ENCODE data around the gene VAV3. TPM values are rescaled to one million over a fixed set of nuclear protein-coding genes. Genes with fewer than 3 reads are reported as not detected.

The VAV3 gene
- total RNA-seq, 1 donor from 2014 or later: 25.8 TPM

DNA sequence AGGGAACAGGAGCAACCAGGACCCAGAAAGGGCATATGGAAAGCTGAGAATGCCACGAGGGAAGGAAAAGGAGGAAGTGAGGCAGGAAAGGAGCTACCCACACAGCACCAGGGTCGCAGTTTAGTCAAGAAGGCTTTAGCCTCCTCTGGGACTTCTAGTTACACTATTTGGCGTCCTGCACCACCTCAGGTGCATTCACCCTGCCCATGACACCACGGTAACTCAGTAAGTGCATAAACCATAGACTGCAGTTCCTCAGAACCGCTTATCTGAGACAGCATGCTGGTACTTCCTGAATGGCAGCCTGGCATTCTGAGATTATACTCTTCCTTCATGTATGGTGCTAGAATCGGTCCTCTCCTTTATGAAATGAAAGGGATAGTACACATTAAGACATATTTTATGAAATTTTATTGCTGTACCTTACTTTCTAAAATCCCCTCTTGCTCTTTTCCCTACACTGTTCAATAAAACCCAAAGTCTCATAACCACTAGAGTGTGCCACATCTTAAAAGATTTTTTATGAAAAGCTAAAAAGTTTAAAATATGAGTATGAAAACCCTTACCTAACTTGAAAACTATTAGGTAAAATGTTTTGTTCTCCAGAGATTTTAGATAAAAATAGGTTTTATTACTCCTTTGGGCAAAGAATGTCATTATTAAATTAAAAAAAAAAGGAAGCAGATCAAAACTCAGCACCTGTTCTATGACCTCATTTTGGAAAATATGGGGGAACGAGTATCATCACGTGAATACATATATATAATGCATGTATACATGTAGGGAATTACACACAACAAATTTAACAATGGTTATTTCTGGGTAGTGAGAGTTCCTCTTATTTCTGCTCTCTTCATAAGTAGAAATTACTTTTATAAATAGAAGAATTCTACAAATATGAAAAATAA, 67.3 kb downstream of the VAV3 start:
- peaks cover 22% of the 10 kb centered on the region for H3K4me1 Mint-ChIP-seq (ENCODE audit: low read depth, unreplicated experiment)
- peaks cover 5% of the 10 kb centered on the region for H3K9me3 Mint-ChIP-seq (ENCODE audit: unreplicated experiment)
- TF ChIP-seq, protein P1, sequence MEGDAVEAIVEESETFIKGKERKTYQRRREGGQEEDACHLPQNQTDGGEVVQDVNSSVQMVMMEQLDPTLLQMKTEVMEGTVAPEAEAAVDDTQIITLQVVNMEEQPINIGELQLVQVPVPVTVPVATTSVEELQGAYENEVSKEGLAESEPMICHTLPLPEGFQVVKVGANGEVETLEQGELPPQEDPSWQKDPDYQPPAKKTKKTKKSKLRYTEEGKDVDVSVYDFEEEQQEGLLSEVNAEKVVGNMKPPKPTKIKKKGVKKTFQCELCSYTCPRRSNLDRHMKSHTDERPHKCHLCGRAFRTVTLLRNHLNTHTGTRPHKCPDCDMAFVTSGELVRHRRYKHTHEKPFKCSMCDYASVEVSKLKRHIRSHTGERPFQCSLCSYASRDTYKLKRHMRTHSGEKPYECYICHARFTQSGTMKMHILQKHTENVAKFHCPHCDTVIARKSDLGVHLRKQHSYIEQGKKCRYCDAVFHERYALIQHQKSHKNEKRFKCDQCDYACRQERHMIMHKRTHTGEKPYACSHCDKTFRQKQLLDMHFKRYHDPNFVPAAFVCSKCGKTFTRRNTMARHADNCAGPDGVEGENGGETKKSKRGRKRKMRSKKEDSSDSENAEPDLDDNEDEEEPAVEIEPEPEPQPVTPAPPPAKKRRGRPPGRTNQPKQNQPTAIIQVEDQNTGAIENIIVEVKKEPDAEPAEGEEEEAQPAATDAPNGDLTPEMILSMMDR (IDR thresholded peaks at IDR 0.05; ENCODE audit: partially characterized antibody, unreplicated experiment): no peak
- H3K27me3 Mint-ChIP-seq (ENCODE audit: unreplicated experiment): peaks cover 4% of the 10 kb centered on the region
- peaks cover 4% of the 10 kb centered on the region for H3K36me3 Mint-ChIP-seq (ENCODE audit: unreplicated experiment)
- DNase-seq: no peak
- no peak overlapping the region for H3K4me3 Mint-ChIP-seq (ENCODE audit: unreplicated experiment)
- H3K27ac Mint-ChIP-seq (ENCODE audit: unreplicated experiment): no peak overlapping the region

DNA sequence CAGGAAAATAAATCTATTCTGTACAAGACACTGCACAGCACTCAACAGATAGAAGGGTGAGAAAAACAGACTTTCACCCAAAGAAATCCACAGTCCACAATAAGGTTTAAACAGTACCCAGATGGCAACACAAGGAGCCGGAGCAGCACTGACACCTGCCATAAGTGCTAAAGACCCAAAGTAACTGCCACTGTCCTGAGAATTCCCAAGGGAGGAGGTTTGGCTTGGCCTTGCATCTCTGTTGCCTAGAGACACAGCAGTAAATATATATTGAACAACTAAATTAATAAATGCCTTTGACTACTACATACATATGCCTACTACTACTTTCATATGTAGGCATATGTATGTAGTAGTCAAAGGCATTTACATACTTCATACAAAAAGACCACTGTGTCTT, 68.0 kb downstream of the VAV3 start:
- DNase-seq: no peak
- Mint-ChIP-seq H3K27ac (ENCODE audit: unreplicated experiment) (peak overlapping the region; percentile 67), H3K4me1 (ENCODE audit: low read depth, unreplicated experiment) (peaks cover 22% of the 10 kb centered on the region), H3K27me3 (ENCODE audit: unreplicated experiment) (peaks cover 4% of the 10 kb centered on the region), H3K4me3 (ENCODE audit: unreplicated experiment) (no peak overlapping the region), H3K9me3 (ENCODE audit: unreplicated experiment) (peaks cover 5% of the 10 kb centered on the region), H3K36me3 (ENCODE audit: unreplicated experiment) (peaks cover 4% of the 10 kb centered on the region)
- TF ChIP-seq, protein P1 (IDR thresholded peaks at IDR 0.05; ENCODE audit: partially characterized antibody, unreplicated experiment): no peak

DNA sequence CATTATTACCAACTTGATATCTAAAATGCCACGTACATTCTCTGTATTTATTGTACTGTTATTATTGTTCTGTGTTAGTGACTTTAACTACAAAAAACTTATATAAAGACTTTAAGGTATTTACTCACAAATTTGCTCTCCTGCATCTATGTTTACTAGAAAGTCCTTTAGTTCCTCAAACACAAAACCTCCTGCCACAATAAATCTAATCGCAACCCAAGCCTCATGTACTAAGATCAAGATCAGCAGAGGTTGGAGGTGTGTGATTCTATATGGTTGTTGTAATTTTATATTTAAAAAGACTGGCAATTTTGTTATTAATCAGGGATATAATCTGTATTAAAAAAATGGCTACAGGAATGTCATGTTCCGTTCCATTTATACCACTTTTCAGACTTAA, 68.6 kb downstream of the VAV3 start:
- H3K27me3 Mint-ChIP-seq (ENCODE audit: unreplicated experiment): peaks cover 4% of the 10 kb centered on the region
- TF ChIP-seq, protein P1 (IDR thresholded peaks at IDR 0.05; ENCODE audit: partially characterized antibody, unreplicated experiment): no peak

DNA sequence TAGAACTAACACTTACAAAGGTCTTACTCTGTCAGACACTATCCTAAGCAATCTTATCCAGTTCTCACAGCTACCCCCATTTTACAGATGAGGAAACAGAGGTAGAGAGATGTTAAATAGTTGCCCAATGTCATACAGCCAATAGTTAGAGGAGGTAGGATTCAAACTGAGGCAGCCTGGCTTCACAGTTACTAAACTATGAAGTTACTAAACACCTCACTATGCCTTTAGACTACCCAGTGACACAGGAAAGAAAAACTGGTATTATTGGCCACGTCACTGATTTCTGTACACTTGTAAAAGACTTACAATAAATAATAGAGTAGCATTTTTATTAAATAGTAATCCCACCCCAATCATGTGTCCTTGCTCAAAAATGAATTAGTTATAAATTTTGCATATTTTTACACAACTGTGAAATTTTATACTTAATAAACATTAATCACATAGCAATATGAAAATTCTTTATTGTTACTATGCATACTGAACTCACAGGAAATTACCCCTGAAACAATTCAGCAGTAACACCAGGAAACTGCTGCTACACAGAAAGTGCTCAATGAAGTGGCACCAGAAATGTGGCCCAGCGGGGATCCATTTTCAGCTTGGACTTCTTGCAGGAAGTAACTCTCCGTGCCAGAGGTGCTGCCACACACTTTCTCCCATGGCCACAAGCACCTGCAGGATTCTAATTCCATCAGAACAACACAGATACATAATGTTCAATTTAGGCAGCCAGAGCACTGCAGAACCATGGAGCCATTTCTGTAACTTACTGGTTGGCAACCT, 69.4 kb downstream of the VAV3 start:
- Mint-ChIP-seq H3K27ac (ENCODE audit: unreplicated experiment) (no peak overlapping the region), H3K4me1 (ENCODE audit: low read depth, unreplicated experiment) (peaks cover 22% of the 10 kb centered on the region)

More for the DNA sequence above, 68.6 kb downstream of the VAV3 start:
- Mint-ChIP-seq H3K36me3 (ENCODE audit: unreplicated experiment) (peaks cover 4% of the 10 kb centered on the region), H3K4me1 (ENCODE audit: low read depth, unreplicated experiment) (peaks cover 22% of the 10 kb centered on the region), H3K9me3 (ENCODE audit: unreplicated experiment) (peaks cover 5% of the 10 kb centered on the region), H3K4me3 (ENCODE audit: unreplicated experiment) (no peak overlapping the region), H3K27ac (ENCODE audit: unreplicated experiment) (no peak overlapping the region)
- no peak for DNase-seq

More for the DNA sequence above, 69.4 kb downstream of the VAV3 start:
- no peak overlapping the region for H3K4me3 Mint-ChIP-seq (ENCODE audit: unreplicated experiment)
- no peak for DNase-seq
- TF ChIP-seq, protein P1 (IDR thresholded peaks at IDR 0.05; ENCODE audit: partially characterized antibody, unreplicated experiment): no peak
- peaks cover 7% of the 10 kb centered on the region for H3K9me3 Mint-ChIP-seq (ENCODE audit: unreplicated experiment)
- H3K36me3 Mint-ChIP-seq (ENCODE audit: unreplicated experiment): peaks cover 4% of the 10 kb centered on the region
- H3K27me3 Mint-ChIP-seq (ENCODE audit: unreplicated experiment): peaks cover 4% of the 10 kb centered on the region
